DMS153 (cell line): ENCODE data around the gene GAGE13.
"Not testable (repeated sequence)": the region's sequence is repeated elsewhere in the genome, so short reads cannot be mapped to it uniquely, and the experiment has no call there.

ENCODE experiments used
- DNase-seq: peaks from one replicate; lab custom pipeline; 2025; lab: John Stamatoyannopoulos, UW

The GAGE13 gene

GRCh38 chrX:49331841-49332240 is 459 bp downstream of the GAGE13 start:
- DNase-seq: not testable (repeated sequence)

- DNase-seq: not testable (repeated sequence)
Observed at GRCh38 chrX:49341449-49341848, 10.1 kb downstream of the GAGE13 start.

- not testable (repeated sequence) for DNase-seq
Observed at GRCh38 chrX:49344496-49345175, 13.3 kb downstream of the GAGE13 start.

- DNase-seq: not testable (repeated sequence)
Observed at GRCh38 chrX:49345402-49345801, 14.0 kb downstream of the GAGE13 start.

- not testable (repeated sequence) for DNase-seq
Observed at GRCh38 chrX:49346150-49346549, 14.8 kb downstream of the GAGE13 start.
